DOHH2 (cell line): ENCODE results near the gene MEOX2.

Experiments
- H3F3A ChIP-seq: fragments of 200-600 bp; sonication (generic), shearing (Covaris generic); 2 replicates; pipeline ENCODE4 v1.6.0; 2016; ENCODE audit warnings: antibody characterized with exemption, mild to moderate bottlenecking; ENCODE audit not compliant: control insufficient read depth, insufficient read depth
- H3K27ac ChIP-seq: fragments of 200-600 bp; sonication (generic); 2 replicates; pipeline ENCODE4 v1.5.1; 2014; ENCODE audit warnings: low read depth, mild to moderate bottlenecking, low read length, moderate library complexity
- H3K27me3 ChIP-seq: fragments of 200-600 bp; sonication (generic); 2 replicates; pipeline ENCODE4 v1.6.1; 2014; ENCODE audit warnings: mild to moderate bottlenecking, low read length, mixed read lengths; ENCODE audit not compliant: control insufficient read depth
- H3K36me3 ChIP-seq: fragments of 200-600 bp; sonication (generic); 2 replicates; pipeline ENCODE4 v1.6.1; 2014; ENCODE audit warnings: mild to moderate bottlenecking, low read length, moderate library complexity, mixed read lengths; ENCODE audit not compliant: control insufficient read depth
- H3K4me1 ChIP-seq: fragments of 200-600 bp; sonication (generic); 2 replicates; pipeline ENCODE4 v1.6.1; 2014; ENCODE audit warnings: mild to moderate bottlenecking, low read length, mixed read lengths; ENCODE audit not compliant: control insufficient read depth
- H3K4me2 ChIP-seq: fragments of 200-600 bp; sonication (generic); 2 replicates; pipeline ENCODE4 v1.6.0; 2014; ENCODE audit warnings: mild to moderate bottlenecking, low read length, moderate library complexity
- H3K4me3 ChIP-seq: fragments of 200-600 bp; sonication (generic); 2 replicates; pipeline ENCODE4 v1.5.1; 2014; ENCODE audit warnings: mild to moderate bottlenecking, low read length, mixed read lengths
- H3K79me2 ChIP-seq: fragments of 200-600 bp; sonication (generic); 2 replicates; pipeline ENCODE4 v1.6.1; 2014; ENCODE audit warnings: mild to moderate bottlenecking, low read length, mixed read lengths; ENCODE audit not compliant: control insufficient read depth
- H3K9me2 ChIP-seq: fragments of 200-600 bp; sonication (generic); replicated peaks from 2 replicates; pipeline ENCODE4 v1.6.1; 2014; ENCODE audit warnings: mild to moderate bottlenecking, low read length, mixed read lengths; ENCODE audit not compliant: control insufficient read depth
- H3K9me3 ChIP-seq: fragments of 200-600 bp; sonication (generic); 2 replicates; pipeline ENCODE4 v1.6.1; 2014; ENCODE audit warnings: antibody characterized with exemption, low read length, mixed read lengths; ENCODE audit not compliant: control insufficient read depth, insufficient read depth
- H4K20me1 ChIP-seq: fragments of 200-600 bp; sonication (generic); 2 replicates; pipeline ENCODE4 v1.6.0; 2014; ENCODE audit warnings: low read depth, mild to moderate bottlenecking, antibody characterized with exemption, low read length, moderate library complexity; ENCODE audit not compliant: control insufficient read depth, insufficient read depth
- EZH2phosphoT487 ChIP-seq: fragments of 200-600 bp; sonication (generic); IDR thresholded peaks from 2 replicates; pipeline ENCODE4 v1.6.1; 2017; ENCODE audit warnings: borderline replicate concordance, mild to moderate bottlenecking, antibody characterized with exemption, low read length, moderate library complexity, mixed read lengths
- TF ChIP-seq, protein P1 (sequence below): fragments of 200-600 bp; sonication (generic); IDR thresholded peaks from one replicate; pipeline ENCODE4 v1.5.1; 2014; ENCODE audit warnings: antibody characterized with exemption, mild to moderate bottlenecking, low read depth, low read length; ENCODE audit not compliant: poor library complexity, severe bottlenecking

Gene MEOX2

DNA sequence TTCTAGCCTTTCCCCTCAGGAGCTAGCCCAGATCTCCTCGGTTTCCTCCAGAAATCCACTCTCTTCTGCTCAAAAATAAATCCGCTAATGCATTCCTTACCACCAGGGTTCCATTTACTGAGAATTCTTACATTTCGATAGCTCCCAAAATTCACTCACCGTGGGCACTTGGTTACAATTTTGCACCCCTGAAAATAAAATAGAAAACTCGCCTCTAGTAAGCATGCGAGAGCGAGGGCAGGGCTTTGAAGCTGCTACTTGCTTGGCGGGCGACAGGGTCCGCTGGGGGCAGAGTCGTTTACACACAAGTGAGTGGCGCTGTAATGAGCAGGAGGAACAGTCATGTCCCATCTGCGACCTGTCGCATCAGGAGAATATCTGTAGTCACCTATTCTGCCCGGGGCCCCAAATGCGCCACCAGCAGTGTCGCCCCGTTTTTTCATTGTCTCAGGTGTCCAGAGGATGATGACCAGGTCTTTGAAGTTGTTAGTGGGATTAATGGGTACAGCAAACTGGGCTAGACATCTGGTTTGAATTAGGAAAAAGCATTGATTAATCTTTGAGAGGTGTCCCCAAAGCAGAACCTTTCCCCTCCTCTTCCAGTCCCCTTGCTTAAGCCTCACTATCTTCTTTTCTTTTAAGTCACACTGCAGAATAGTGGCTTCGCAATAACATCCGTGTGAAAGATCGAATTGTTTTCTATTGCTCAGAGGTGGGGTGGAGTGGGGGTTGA, 1.2 kb upstream of the MEOX2 start:
- Histone ChIP-seq H4K20me1 (no peaks in the 10 kb centered on the region), H3K4me3 (no peak overlapping the region), H3K79me2 (no peaks in the 10 kb centered on the region), H3K27me3 (no peaks in the 10 kb centered on the region), H3K36me3 (no peaks in the 10 kb centered on the region), H3K9me2 (no peaks in the 10 kb centered on the region), H3K4me2 (no peak overlapping the region), H3K27ac (no peak overlapping the region), H3F3A (no peaks in the 10 kb centered on the region), H3K4me1 (no peaks in the 10 kb centered on the region), H3K9me3 (peaks cover 20% of the 10 kb centered on the region)
- TF ChIP-seq, protein P1, sequence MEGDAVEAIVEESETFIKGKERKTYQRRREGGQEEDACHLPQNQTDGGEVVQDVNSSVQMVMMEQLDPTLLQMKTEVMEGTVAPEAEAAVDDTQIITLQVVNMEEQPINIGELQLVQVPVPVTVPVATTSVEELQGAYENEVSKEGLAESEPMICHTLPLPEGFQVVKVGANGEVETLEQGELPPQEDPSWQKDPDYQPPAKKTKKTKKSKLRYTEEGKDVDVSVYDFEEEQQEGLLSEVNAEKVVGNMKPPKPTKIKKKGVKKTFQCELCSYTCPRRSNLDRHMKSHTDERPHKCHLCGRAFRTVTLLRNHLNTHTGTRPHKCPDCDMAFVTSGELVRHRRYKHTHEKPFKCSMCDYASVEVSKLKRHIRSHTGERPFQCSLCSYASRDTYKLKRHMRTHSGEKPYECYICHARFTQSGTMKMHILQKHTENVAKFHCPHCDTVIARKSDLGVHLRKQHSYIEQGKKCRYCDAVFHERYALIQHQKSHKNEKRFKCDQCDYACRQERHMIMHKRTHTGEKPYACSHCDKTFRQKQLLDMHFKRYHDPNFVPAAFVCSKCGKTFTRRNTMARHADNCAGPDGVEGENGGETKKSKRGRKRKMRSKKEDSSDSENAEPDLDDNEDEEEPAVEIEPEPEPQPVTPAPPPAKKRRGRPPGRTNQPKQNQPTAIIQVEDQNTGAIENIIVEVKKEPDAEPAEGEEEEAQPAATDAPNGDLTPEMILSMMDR = no peak
- no peak for TF ChIP-seq EZH2phosphoT487

DNA sequence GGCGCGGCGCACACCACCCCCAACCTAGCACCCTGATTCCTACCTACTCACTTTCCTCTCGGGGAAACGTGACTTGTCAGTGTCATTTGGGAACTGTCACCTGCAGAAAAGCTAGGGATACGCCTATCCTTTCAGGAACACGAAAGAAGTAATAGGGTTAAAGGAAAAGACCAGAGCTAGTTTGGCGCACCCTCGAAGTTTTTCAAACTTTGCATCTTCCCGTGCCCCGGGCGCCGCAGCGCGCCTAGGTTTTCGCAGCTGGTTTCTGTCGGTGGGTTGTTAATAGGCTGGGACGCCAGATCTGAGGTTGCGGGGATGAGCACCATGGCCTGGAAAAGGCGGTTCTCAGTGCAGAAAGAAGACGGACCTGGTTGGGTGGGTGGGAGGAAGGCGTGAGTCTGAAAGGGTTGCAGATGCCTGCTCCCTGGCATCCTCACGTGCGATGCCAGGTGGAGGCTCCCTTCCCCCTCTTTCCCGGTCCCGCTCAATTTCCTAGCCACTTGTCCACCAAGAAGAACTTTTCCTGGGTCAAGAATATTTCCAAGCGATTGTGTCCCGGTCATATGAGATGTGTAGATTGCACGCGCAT, 568 bp upstream of the MEOX2 start:
- TF ChIP-seq, protein P1 = no peak
- no peak for TF ChIP-seq EZH2phosphoT487
- no peak overlapping the region for H3K27ac ChIP-seq
- H3K79me2 ChIP-seq = no peaks in the 10 kb centered on the region
- H3F3A ChIP-seq = no peaks in the 10 kb centered on the region
- H3K27me3 ChIP-seq = no peaks in the 10 kb centered on the region
- H3K4me1 ChIP-seq = no peaks in the 10 kb centered on the region
- H3K9me3 ChIP-seq = peaks cover 20% of the 10 kb centered on the region
- no peaks in the 10 kb centered on the region for H4K20me1 ChIP-seq
- H3K4me3 ChIP-seq = no peak overlapping the region
- no peaks in the 10 kb centered on the region for H3K36me3 ChIP-seq
- H3K4me2 ChIP-seq = no peak overlapping the region
- no peaks in the 10 kb centered on the region for H3K9me2 ChIP-seq

DNA sequence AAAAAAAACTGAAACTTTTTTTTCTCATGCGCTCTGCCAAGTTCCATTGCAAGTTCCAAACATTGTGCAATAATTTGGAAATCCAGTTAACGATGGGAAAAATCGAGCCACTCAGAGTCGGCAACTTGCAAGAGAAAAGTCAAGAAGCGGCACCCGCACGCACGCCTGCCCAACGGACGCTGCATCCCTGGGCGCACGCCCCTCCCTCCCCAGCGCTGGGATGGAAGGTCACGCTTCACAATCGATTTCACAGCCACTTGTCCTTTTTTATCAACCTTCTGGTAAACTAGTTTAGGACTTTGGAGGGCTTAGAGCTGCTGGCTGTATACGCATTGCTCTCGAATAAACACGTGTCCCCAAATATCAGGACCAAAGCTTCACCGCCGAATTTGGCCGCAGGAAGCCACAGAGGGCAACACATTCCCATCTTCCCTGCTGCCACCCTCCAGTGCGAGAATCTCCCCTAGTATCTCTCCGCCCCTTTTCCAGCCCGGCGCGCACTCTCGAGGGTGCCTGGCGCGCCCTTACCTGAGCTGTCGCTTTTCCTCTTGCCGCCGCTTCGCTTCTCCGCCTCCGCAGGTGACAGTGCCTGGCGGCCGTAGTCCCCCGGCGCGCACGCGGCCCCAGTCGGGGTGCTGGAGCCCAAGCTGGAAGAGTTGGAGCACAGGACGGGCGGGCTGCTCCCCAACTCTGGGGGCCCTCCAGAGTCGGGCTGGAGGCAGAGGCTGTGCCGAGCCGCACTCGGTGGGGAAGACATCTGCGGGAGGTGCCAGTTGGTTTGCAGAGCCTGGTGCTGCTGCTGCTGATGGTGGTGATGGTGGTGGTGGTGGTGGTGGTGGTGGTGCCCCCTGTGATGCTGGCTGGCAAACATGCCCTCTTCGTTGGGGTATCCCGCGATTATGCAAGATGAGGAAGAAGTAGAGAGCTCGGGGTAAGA, 857 bp downstream of the MEOX2 start:
- no peaks in the 10 kb centered on the region; the same call in 1 of the 2 replicates for H3K9me2 ChIP-seq
- H3K27ac ChIP-seq = no peak overlapping the region
- no peaks in the 10 kb centered on the region for H3K4me1 ChIP-seq
- TF ChIP-seq, protein P1 = no peak
- TF ChIP-seq EZH2phosphoT487 = no peak
- no peaks in the 10 kb centered on the region for H3K36me3 ChIP-seq
- H3K4me2 ChIP-seq = no peak overlapping the region
- H3K27me3 ChIP-seq = no peaks in the 10 kb centered on the region
- no peaks in the 10 kb centered on the region for H4K20me1 ChIP-seq
- H3K9me3 ChIP-seq = peaks cover 20% of the 10 kb centered on the region
- H3K4me3 ChIP-seq = no peak overlapping the region
- H3K79me2 ChIP-seq = no peaks in the 10 kb centered on the region
- no peaks in the 10 kb centered on the region for H3F3A ChIP-seq
